ENCODE results near the gene RPA1. TPM values are rescaled to one million over a fixed set of nuclear protein-coding genes. Genes with fewer than 3 reads are reported as not detected.

RPA1 gene
- total and polyA plus RNA-seq, 2 of the 4 experiments (the other 2 are of a cell fraction), result 38.4 to 48.2 TPM

GRCh38 chr17:1936766-1937165, 107.0 kb downstream of the RPA1 start:
- H3K4ac ChIP-seq (ENCODE audit: low read depth, low read length), result no peak overlapping the region
- DNase-seq (no peak), ATAC-seq (ENCODE audit: low read depth) (no peak)
- H4K91ac ChIP-seq (ENCODE audit: insufficient read depth, low read depth, low read length), result no peak overlapping the region
- H3K27ac ChIP-seq (ENCODE audit: insufficient read depth, low read length), result no peak overlapping the region
- H3K4me2 ChIP-seq (ENCODE audit: low read depth, low read length), result no peak overlapping the region
- no peak overlapping the region for H2BK5ac ChIP-seq (ENCODE audit: low read depth, low read length, poor library complexity, severe bottlenecking)
- no peak overlapping the region for H3K9ac ChIP-seq (ENCODE audit: low read depth, low read length)
- no peak overlapping the region for H3K4me3 ChIP-seq (ENCODE audit: insufficient read depth, low read depth, low read length)
- H2AK5ac ChIP-seq (ENCODE audit: low read depth, low read length), result no peak overlapping the region
- H3K4me1 ChIP-seq (ENCODE audit: control insufficient read depth, insufficient read depth, low read length), result peaks cover 2% of the 10 kb centered on the region; the same call in 1 of the 2 replicates
- H2AK9ac ChIP-seq (replicated peaks; ENCODE audit: low read depth, low read length, poor library complexity), result no peak overlapping the region
- no peak overlapping the region for H3K14ac ChIP-seq (replicated peaks; ENCODE audit: low read depth, low read length)
- no peaks in the 10 kb centered on the region for H3K9me1 ChIP-seq (ENCODE audit: insufficient read depth, low read length)
- H4K8ac ChIP-seq (ENCODE audit: low read depth in 2 of 2, low read length in 2 of 2), result no peak overlapping the region
- in situ Hi-C loops (cut with MboI; ENCODE audit: low sequenced_read_pairs), result no loop called here
- peaks cover 33% of the 10 kb centered on the region for H3K27me3 ChIP-seq (ENCODE audit: control insufficient read depth, insufficient read depth, low read length)
- H3K23ac ChIP-seq (ENCODE audit: low read depth, low read length), result no peak overlapping the region
- WGBS, 2 experiments (ENCODE audit: extremely low coverage in 2 of 2, insufficient read length in 1 of 2), result 84% methylated on average over 10 of the region's 28 CpGs; no CpG with 5 or more reads in 1 of the 2 experiments
- H4K20me1 ChIP-seq (ENCODE audit: insufficient read depth, low read length), result no peaks in the 10 kb centered on the region; the same call in 1 of the 2 replicates
- TF ChIP-seq MAZ (IDR thresholded peaks at IDR 0.05; ENCODE audit: borderline replicate concordance, low read depth, low read length), result no peak
- TF ChIP-seq RAD21 (IDR thresholded peaks at IDR 0.05; ENCODE audit: low read length), result no peak
- TF ChIP-seq ELK1 (IDR thresholded peaks at IDR 0.05; ENCODE audit: borderline replicate concordance, low read depth, low read length), result no peak
- TF ChIP-seq MXI1 (IDR thresholded peaks at IDR 0.05; ENCODE audit: borderline replicate concordance, low read depth, low read length), result no peak
- TF ChIP-seq BHLHE40 (IDR thresholded peaks at IDR 0.05; ENCODE audit: low read depth, low read length), result no peak
- TF ChIP-seq MAFK (IDR thresholded peaks at IDR 0.05; ENCODE audit: low read depth, low read length), result no peak
- no peak for TF ChIP-seq CEBPB (IDR thresholded peaks at IDR 0.05; ENCODE audit: low read depth, low read length)
- TF ChIP-seq, protein P1, sequence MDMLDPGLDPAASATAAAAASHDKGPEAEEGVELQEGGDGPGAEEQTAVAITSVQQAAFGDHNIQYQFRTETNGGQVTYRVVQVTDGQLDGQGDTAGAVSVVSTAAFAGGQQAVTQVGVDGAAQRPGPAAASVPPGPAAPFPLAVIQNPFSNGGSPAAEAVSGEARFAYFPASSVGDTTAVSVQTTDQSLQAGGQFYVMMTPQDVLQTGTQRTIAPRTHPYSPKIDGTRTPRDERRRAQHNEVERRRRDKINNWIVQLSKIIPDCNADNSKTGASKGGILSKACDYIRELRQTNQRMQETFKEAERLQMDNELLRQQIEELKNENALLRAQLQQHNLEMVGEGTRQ (IDR thresholded peaks at IDR 0.05; ENCODE audit: low read depth, low read length), result no peak
- TF ChIP-seq NFE2L2 (IDR thresholded peaks at IDR 0.05; ENCODE audit: low read depth, low read length), result no peak
- no peak for TF ChIP-seq RFX5 (IDR thresholded peaks at IDR 0.05; ENCODE audit: low read depth, low read length)
- no peak for TF ChIP-seq RCOR1 (IDR thresholded peaks at IDR 0.05; ENCODE audit: insufficient replicate concordance, low read length)
- TF ChIP-seq, protein P2, sequence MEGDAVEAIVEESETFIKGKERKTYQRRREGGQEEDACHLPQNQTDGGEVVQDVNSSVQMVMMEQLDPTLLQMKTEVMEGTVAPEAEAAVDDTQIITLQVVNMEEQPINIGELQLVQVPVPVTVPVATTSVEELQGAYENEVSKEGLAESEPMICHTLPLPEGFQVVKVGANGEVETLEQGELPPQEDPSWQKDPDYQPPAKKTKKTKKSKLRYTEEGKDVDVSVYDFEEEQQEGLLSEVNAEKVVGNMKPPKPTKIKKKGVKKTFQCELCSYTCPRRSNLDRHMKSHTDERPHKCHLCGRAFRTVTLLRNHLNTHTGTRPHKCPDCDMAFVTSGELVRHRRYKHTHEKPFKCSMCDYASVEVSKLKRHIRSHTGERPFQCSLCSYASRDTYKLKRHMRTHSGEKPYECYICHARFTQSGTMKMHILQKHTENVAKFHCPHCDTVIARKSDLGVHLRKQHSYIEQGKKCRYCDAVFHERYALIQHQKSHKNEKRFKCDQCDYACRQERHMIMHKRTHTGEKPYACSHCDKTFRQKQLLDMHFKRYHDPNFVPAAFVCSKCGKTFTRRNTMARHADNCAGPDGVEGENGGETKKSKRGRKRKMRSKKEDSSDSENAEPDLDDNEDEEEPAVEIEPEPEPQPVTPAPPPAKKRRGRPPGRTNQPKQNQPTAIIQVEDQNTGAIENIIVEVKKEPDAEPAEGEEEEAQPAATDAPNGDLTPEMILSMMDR (conservative IDR thresholded peaks at IDR 0.05; ENCODE audit: low read depth, low read length), result no peak
- no peak for TF ChIP-seq POLR2A (IDR thresholded peaks at IDR 0.05; ENCODE audit: low read depth, low read length)
- TF ChIP-seq FOS (IDR thresholded peaks at IDR 0.05; ENCODE audit: low read depth, low read length), result no peak
- TF ChIP-seq CHD1 (IDR thresholded peaks at IDR 0.05; ENCODE audit: low read depth, low read length), result no peak
- no peak for TF ChIP-seq SMC3 (IDR thresholded peaks at IDR 0.05; ENCODE audit: low read depth, low read length)
- intact Hi-C loops (cut with micrococcal nuclease), result no loop called here
- dilution Hi-C loops (cut with HindIII; ENCODE audit: low sequenced_read_pairs, unreplicated experiment), result no loop called here
- no peak overlapping the region for H3K18ac ChIP-seq (ENCODE audit: low read depth, low read length)
- no peak overlapping the region for H2AFZ ChIP-seq (replicated peaks; ENCODE audit: low read length, poor library complexity)
- BruUV-seq (replicated peaks), result no TSS peak
- H3K56ac ChIP-seq (ENCODE audit: extremely low read depth, insufficient read depth, low read length), result no peak overlapping the region
- POLR2A ChIA-PET (ENCODE audit: unreplicated experiment), result no interaction called here
- H2BK120ac ChIP-seq (ENCODE audit: low read depth, low read length), result no peak overlapping the region
- no peak overlapping the region for H4K5ac ChIP-seq (ENCODE audit: low read depth, low read length)
- CTCF ChIA-PET, result no interaction called here
- H2BK20ac ChIP-seq (ENCODE audit: low read depth, low read length), result no peak overlapping the region
- no peaks in the 10 kb centered on the region for H3K36me3 ChIP-seq (ENCODE audit: control insufficient read depth, insufficient read depth, low read length)
- H3K9me3 ChIP-seq (ENCODE audit: control insufficient read depth, insufficient read depth, low read length), result no peaks in the 10 kb centered on the region
- no peaks in the 10 kb centered on the region for H3K79me1 ChIP-seq (ENCODE audit: low read depth in 1 of 2, low read length in 2 of 2)
- H2BK15ac ChIP-seq (ENCODE audit: low read depth, low read length), result no peak overlapping the region

Measured in IMR-90 (cell line).